ENCODE results near the gene DYRK3.

The DYRK3 gene

GRCh38 chr1:206684003-206684402, 48.7 kb downstream of the DYRK3 start:
- DNase-seq (ENCODE audit: low read depth), result no peak

- DNase-seq (ENCODE audit: low read depth), result no peak
Measured at GRCh38 chr1:206684478-206685333, 49.4 kb downstream of the DYRK3 start, which contains the start of gene MAPKAPK2. MAPKAPK2 (plus strand) TSS chr1:206684905; CDS start chr1:206685230, 325 bp downstream.

GRCh38 chr1:206685334-206685768, 50.0 kb downstream of the DYRK3 start:
- DNase-seq (ENCODE audit: low read depth), result no peak

- no peak for DNase-seq (ENCODE audit: low read depth)
Measured at GRCh38 chr1:206685769-206686477, 50.6 kb downstream of the DYRK3 start.

- no peak for DNase-seq (ENCODE audit: low read depth)
Measured at GRCh38 chr1:206686478-206687249, 51.3 kb downstream of the DYRK3 start.

- DNase-seq (ENCODE audit: low read depth), result no peak
Measured at GRCh38 chr1:206687251-206687914, 52.0 kb downstream of the DYRK3 start.

GRCh38 chr1:206687915-206688442, 52.6 kb downstream of the DYRK3 start:
- DNase-seq (ENCODE audit: low read depth), result no peak

- DNase-seq (ENCODE audit: low read depth), result no peak
Measured at GRCh38 chr1:206690516-206690915, 55.2 kb downstream of the DYRK3 start.

- DNase-seq (ENCODE audit: low read depth), result no peak
Measured at GRCh38 chr1:206691604-206692003, 56.3 kb downstream of the DYRK3 start.

- DNase-seq (ENCODE audit: low read depth), result no peak
Measured at GRCh38 chr1:206693029-206693428, 57.7 kb downstream of the DYRK3 start.

GRCh38 chr1:206693592-206693991, 58.3 kb downstream of the DYRK3 start:
- DNase-seq (ENCODE audit: low read depth), result no peak

GRCh38 chr1:206694171-206695124, 59.1 kb downstream of the DYRK3 start:
- DNase-seq (ENCODE audit: low read depth), result no peak

GRCh38 chr1:206695733-206696132, 60.4 kb downstream of the DYRK3 start:
- no peak for DNase-seq (ENCODE audit: low read depth)

GRCh38 chr1:206696812-206697585, 61.7 kb downstream of the DYRK3 start:
- no peak for DNase-seq (ENCODE audit: low read depth)

- DNase-seq (ENCODE audit: low read depth), result no peak
Measured at GRCh38 chr1:206698011-206698410, 62.7 kb downstream of the DYRK3 start.

Data from fibroblast of the conjunctiva (primary cell).